K562 (cell line): ENCODE data around the gene EML1.

Experiments used
- CEBPZ ChIP-seq: fragments of 150-350 bp; IDR thresholded peaks from 2 replicates; pipeline ENCODE4 v1.6.1; 2014; ENCODE audit warnings: low read depth, mild to moderate bottlenecking, low read length, borderline replicate concordance
- CTCF ChIP-seq, 3 experiments: IDR thresholded peaks in 2 of 3; conservative IDR thresholded peaks in 1 of 3; 2 replicates each; pipeline ENCODE4 v1.5.1; 2011 to 2012; ENCODE audit warnings: low read length in 3 of 3, mild to moderate bottlenecking in 3 of 3, control low read depth in 2 of 3, improper control_type of control experiment in 1 of 3, inconsistent platforms in 1 of 3, low read depth in 1 of 3, mixed read lengths in 1 of 3, moderate library complexity in 1 of 3; ENCODE audit not compliant: insufficient read depth in 2 of 3
- ELF4 ChIP-seq: fragments of 450-650 bp; formaldehyde crosslinking; IDR thresholded peaks from 2 replicates; pipeline ENCODE4 v1.4.0; 2022; ENCODE audit warnings: missing genetic modification characterization
- ETV6 ChIP-seq, 3 experiments: fragments of 150-350 bp in 1 of 3; sonication (generic) in 1 of 3; formaldehyde crosslinking in 1 of 3; IDR thresholded peaks; 2 replicates each; pipeline versions ENCODE4 v1.6.1 to v1.8.0; 2014 to 2022; ENCODE audit warnings: borderline replicate concordance in 2 of 3, low read depth in 2 of 3, antibody characterized with exemption in 1 of 3, low read length in 1 of 3, mild to moderate bottlenecking in 1 of 3, missing genetic modification reagents in 1 of 3
- HMGN3 ChIP-seq: IDR thresholded peaks from 2 replicates; pipeline ENCODE4 v1.6.1; 2011; ENCODE audit warnings: borderline replicate concordance, low read depth, mild to moderate bottlenecking, mixed read lengths, low read length; ENCODE audit not compliant: insufficient read length; ENCODE audit errors: extremely low read depth
- MXI1 ChIP-seq: IDR thresholded peaks from 2 replicates; pipeline ENCODE4 v1.6.1; 2011; ENCODE audit warnings: low read depth, mild to moderate bottlenecking, improper control_type of control experiment, low read length
- PATZ1 ChIP-seq: fragments of 250-450 bp; sonication (Bioruptor Pico); IDR thresholded peaks from 2 replicates; pipeline ENCODE4 v1.5.0; 2020; ENCODE audit warnings: mild to moderate bottlenecking, borderline replicate concordance
- SETDB1 ChIP-seq: IDR thresholded peaks from one replicate; pipeline ENCODE4 v1.6.1; 2012; ENCODE audit warnings: low read length, control low read depth, inconsistent platforms
- SMARCB1 ChIP-seq: IDR thresholded peaks from 2 replicates; pipeline ENCODE4 v1.6.1; 2011; ENCODE audit warnings: improper control_type of control experiment, low read depth; ENCODE audit not compliant: insufficient read length
- TARDBP ChIP-seq: fragments of 450-650 bp; IDR thresholded peaks from 2 replicates; pipeline ENCODE4 v1.6.1; 2016

GRCh38 chr14:99759546-99759925 lies 33.7 kb upstream of the EML1 start:
- TF ChIP-seq ELF4 (CRISPR knock-in tag) = no peak
- no peak for TF ChIP-seq MXI1
- no peak for TF ChIP-seq SETDB1
- TF ChIP-seq CEBPZ = no peak
- TF ChIP-seq SMARCB1 = no peak
- no peak for TF ChIP-seq HMGN3
- TF ChIP-seq PATZ1 (CRISPR knock-in tag) = no peak
- no peak for TF ChIP-seq CTCF (IDR thresholded peaks at IDR 0.05 in 2 of 3, conservative IDR thresholded peaks at IDR 0.05 in 1 of 3; ENCODE audit: insufficient read depth in 2 of 3, low read depth in 1 of 3, low read length in 3 of 3)
- no peak for TF ChIP-seq TARDBP
- TF ChIP-seq ETV6 (IDR thresholded peaks at IDR 0.05; ENCODE audit: borderline replicate concordance in 1 of 2, low read depth in 2 of 2, low read length in 1 of 2) = no peak
- no peak for TF ChIP-seq ETV6 (CRISPR knock-in tag; IDR thresholded peaks at IDR 0.05; ENCODE audit: borderline replicate concordance)
